AG09319 (cell line): Measurements from ENCODE around the gene PIEZO1.
A peak's percentile ranks its signal among the peaks of the same experiment; 100 is the strongest.

ENCODE experiments used
- DNase-seq: peaks from one replicate; pipeline ENCODE4 v3.0.0-alpha.2; 2010; ENCODE audit warnings: low read depth; ENCODE audit errors: extremely low read depth
- CTCF ChIP-seq: IDR thresholded peaks from 2 replicates; pipeline ENCODE4 v1.5.1; 2011; ENCODE audit warnings: low read depth, mild to moderate bottlenecking, inconsistent platforms, low read length, moderate library complexity

The PIEZO1 gene

GRCh38 chr16:88820385-88821025 lies 35.5 kb upstream of the PIEZO1 start:
- no peak for DNase-seq
- no peak for TF ChIP-seq CTCF

GRCh38 chr16:88819126-88819525 lies 34.1 kb upstream of the PIEZO1 start:
- DNase-seq, result no peak
- no peak for TF ChIP-seq CTCF

DNA sequence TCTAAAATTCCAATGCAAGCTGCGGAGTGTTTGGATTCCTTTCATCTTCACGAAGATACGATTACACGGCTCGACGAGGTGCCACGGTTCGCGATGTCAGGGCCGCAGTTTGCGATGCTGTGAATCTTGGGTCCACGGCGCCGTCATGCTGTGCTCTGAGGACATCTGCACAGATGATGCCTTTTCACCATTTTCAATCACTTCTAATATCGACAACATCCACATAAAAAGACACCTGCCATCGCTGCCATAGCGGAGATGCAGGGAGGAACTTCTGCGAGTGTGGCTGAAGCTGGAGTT lies 33.5 kb upstream of the PIEZO1 start:
- DNase-seq, result no peak
- no peak for TF ChIP-seq CTCF

GRCh38 chr16:88817785-88818574 lies 33.0 kb upstream of the PIEZO1 start:
- DNase-seq, result no peak
- no peak for TF ChIP-seq CTCF

DNA sequence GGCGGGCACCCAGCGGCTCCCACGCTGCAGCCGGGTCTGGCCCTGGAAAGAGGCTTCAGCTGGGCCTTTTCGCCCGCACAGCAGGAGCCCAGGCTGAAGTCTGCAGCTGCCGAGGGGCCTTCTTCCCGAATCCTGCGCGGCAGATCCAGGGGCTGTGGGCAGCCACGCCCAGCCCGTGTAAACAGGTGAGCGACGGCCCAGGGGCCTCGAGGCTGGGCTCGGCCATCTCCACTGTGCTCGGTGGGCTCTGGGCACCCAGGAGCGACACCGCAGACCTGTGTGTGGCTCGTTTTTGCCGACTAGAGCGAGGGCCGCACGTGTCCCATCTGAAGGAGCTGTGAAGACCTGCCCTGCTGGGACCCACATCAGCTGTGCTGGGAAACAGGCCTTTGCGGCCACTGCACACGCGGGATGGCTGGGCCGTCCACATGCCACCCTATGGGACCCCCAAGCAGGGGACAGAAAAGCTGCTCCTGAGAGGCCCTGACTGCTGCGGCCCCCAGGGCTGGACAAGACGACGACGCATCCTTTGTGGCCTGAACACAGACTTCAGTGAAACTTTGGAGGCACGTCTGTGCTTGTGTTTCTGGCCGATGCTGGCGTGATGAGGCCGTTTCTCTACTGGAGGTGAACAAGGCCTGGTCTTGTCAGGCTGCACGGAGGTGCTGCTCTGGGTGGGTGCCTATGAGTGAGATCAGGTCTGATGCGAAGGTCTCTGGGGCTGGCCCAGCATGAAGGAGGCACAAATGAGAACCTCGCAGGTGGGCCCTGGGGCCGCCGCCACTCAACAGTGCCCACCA lies 31.9 kb upstream of the PIEZO1 start:
- TF ChIP-seq CTCF, result no peak
- no peak for DNase-seq

GRCh38 chr16:88815901-88816589 lies 31.0 kb upstream of the PIEZO1 start:
- no peak for DNase-seq
- peak; percentile 63 for TF ChIP-seq CTCF
